CD1c-positive myeloid dendritic cell (primary cell): ENCODE data around the gene NAA16.
"Not testable (repeated sequence)": the region's sequence is repeated elsewhere in the genome, so short reads cannot be mapped to it uniquely, and the experiment has no call there.

Source experiments
- DNase-seq: peaks from one replicate; pipeline ENCODE4 v3.0.0-alpha.2; 2016; ENCODE audit errors: extremely low spot score

The NAA16 gene

DNA sequence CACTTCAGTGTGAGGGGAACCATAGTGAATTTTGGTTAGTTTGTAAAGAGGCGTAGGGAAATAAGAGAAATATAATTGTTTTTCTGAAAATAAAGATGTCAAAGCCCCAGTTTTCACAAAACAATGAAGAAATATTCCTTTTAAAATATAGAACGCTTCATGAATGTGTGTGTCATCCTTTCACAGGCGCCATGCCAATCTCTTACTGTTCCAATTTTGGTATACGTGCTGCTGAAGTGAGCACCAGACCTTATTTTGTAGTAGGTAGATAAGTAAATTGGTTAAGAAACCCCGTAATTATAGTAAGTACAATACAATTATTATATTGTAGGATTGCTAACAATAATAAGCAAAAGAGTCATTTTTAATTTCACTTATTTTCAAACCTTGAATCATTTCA, 43.3 kb downstream of the NAA16 start:
- no peak for DNase-seq

GRCh38 chr13:41356385-41356648, 45.2 kb downstream of the NAA16 start:
- not testable (repeated sequence) for DNase-seq

- no peak for DNase-seq
Observed at GRCh38 chr13:41356786-41357185, 45.7 kb downstream of the NAA16 start.

DNA sequence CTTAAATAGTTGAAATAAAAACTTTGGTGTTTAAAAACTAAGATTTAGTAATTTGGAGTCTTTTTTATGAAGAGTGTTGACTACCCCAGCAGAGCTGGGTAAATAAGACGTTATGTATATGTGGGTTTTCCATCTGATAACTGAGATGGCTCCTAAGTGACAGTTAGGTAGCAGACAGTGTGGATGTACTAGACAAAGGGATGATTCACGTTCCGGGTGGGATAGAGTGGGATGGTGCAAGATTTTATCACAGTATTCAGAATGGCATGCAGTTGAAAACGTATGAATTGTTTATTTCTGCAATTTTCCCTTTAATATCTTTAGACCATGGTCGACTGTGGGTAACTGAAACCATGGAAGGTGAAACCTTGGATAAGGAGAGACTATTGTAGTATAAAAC, 50.4 kb downstream of the NAA16 start:
- no peak for DNase-seq

- DNase-seq, result no peak
Observed at GRCh38 chr13:41364043-41364442, 53.0 kb downstream of the NAA16 start.

- no peak for DNase-seq
Observed at GRCh38 chr13:41365631-41366030, 54.6 kb downstream of the NAA16 start.

DNA sequence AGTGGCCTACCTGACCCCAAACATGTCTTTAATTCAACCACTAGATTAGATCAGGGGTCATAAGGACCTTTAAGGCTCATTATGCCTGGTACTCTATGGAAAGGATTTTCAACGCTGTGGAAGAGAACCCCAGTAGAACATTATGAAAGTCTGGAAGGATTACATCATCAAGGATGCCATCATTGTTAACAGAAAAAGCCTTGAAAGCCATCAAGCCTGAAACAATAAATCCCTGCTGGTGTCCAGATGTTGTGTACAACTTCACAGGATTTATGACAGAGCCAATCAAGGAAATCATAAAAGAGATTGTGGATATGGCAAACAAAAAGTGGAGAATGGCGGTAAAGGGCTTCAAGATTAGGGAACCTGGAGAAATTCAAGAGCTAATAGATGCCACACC, 59.7 kb downstream of the NAA16 start:
- DNase-seq, result no peak

GRCh38 chr13:41377446-41377845, 66.4 kb downstream of the NAA16 start:
- no peak for DNase-seq

DNA sequence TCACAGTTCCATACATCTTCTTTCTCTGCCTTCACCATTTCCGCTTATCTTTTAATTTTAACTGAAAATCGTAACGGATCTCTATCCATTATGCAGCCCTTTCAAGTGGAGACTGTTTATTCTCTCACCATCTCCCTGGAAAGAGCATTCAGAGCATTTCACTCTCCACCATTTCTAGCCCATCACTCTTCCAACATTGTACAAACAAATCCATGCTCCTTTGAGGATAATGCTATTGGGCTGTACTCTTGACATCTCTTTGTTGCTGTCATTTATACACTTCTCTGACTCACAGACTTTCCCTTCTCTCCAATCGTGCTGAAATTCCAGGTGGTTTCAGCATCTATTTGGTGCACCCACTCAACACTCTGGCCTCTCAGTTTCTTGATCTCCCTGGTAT, 71.4 kb downstream of the NAA16 start:
- DNase-seq, result no peak

DNA sequence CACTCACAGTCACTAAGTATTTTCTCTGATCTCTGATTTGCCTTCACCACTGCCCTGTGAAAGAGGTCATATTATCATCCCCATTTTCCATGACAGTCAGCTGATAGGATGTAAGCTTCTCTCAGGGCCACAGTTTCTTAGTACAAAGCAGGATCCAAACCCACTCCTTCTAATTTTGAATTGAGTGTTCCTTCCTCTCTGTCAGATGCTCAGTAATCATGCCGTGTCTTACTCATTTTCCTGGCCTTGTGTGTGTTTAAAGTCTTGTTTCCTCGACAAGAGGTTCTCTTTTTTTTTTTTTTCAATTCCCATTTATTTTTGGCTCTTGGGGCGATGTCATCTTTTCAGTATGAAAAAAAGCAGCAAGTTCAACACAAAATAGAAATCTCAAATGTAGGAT, 72.3 kb downstream of the NAA16 start:
- peak; percentile 90 for DNase-seq

DNA sequence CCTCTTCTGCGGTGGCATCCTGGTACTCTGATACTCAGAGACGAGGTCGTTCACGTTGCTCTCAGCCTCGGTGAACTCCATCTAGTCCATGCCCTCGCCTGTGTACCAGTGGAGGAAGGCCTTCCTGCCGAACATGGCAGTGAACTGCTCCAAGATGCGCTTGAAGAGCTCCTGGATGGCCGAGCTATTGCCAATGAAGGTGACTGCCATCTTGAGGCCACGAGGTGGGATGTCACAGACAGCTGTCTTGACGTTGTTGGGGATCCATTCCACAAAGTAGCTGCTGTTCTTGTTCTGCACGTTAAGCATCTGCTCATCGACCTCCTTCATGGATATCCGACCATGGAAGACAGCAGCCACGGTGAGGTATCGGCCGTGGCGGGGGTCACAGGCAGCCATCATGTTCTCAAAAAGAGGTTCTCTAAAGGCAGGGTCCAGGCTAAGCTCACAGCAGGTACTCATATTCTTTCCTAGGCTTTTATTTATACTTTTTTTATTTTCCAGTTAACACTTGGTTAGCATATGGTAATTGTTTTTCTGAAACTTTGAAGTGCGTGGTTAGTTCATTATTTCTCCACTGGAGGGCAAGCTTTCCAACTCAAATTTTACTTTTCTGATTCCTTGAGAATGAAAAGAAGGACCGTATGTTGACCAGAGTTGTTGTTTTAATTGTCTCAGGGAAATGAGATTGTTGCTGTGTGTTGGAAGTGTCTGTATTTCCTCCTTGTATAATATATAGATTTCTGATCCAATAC, 73.9 kb downstream of the NAA16 start:
- DNase-seq, result peak; percentile 20

DNA sequence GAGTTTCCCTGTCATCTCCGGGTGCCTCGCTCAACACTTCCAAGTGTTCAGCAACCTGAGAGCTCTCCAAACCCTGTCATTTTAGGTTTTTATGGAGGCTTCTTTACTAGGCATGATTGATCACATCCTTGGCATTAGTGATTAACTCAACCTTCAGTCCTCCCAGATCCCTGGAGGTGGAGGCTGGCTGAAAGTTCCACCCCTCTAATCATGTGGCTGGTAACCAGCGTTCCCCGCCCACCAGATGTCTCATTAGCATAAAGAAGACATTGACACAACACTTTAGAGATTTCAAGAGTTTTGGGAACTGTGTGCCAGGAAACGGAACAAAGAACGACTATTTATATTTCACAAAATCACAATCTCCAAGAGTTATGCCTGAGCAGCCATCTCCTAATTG, 75.1 kb downstream of the NAA16 start:
- DNase-seq, result peak; percentile 77

DNA sequence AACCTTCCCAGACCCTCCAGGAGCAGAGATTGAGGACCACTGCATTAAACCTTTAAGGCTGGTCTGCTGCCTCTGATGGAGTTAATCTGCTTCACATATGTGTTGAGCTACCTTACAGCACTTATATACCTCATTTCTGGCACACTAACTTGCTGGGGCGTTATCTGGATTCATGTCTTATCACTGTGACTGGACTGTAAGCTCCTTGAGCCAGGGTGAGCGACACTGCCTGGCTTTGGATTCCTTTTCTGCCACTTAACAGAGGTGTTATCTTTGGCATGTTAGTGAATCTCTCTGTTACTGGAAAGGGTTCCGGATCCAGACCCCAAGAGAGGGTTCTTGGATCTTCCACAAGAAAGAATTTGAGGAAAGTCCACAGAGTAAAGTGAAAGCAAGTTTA, 76.5 kb downstream of the NAA16 start:
- no peak for DNase-seq

GRCh38 chr13:41388143-41388881, 77.2 kb downstream of the NAA16 start:
- DNase-seq, result no peak

GRCh38 chr13:41389580-41389979, 78.5 kb downstream of the NAA16 start:
- DNase-seq, result no peak

- DNase-seq, result no peak
Observed at GRCh38 chr13:41394166-41394565, 83.1 kb downstream of the NAA16 start.

GRCh38 chr13:41398494-41399170, 87.6 kb downstream of the NAA16 start:
- no peak for DNase-seq

DNA sequence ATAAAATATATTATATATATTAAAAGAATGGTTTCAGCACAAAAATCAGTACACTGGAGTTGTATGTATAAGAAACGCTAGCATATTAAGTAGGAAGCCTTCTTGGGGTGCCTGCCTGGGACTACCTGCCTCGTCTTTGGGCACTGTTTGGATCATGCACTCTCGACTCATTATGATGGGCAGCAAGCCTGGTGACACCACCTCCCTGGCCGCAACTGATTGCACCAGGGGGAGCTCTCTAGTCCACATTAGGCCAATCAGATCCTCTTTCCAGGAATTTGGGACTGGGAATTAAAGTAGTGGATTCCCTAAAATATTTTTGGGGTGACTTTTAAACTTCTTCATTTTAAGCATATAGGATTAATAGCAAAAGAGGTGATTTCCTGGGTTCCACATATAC, 90.3 kb downstream of the NAA16 start:
- no peak for DNase-seq

GRCh38 chr13:41402691-41403511, 91.8 kb downstream of the NAA16 start:
- DNase-seq, result no peak

- no peak for DNase-seq
Observed at GRCh38 chr13:41403983-41404382, 92.9 kb downstream of the NAA16 start.

- DNase-seq, result no peak
Observed at GRCh38 chr13:41405367-41405766, 94.3 kb downstream of the NAA16 start.

- no peak for DNase-seq
Observed at GRCh38 chr13:41407380-41407779, 96.3 kb downstream of the NAA16 start.
